ENCODE data around the gene ZNF429.
"Not testable (repeated sequence)": the region's sequence is repeated elsewhere in the genome, so short reads cannot be mapped to it uniquely, and the experiment has no call there.

The ZNF429 gene

GRCh38 chr19:21593502-21593901 is 88.1 kb downstream of the ZNF429 start:
- DNase-seq = no peak

GRCh38 chr19:21593934-21594820 is 88.8 kb downstream of the ZNF429 start:
- no peak for DNase-seq

- DNase-seq = no peak
These were observed 89.8 kb downstream of the ZNF429 start for GRCh38 chr19:21595185-21595584.

DNA sequence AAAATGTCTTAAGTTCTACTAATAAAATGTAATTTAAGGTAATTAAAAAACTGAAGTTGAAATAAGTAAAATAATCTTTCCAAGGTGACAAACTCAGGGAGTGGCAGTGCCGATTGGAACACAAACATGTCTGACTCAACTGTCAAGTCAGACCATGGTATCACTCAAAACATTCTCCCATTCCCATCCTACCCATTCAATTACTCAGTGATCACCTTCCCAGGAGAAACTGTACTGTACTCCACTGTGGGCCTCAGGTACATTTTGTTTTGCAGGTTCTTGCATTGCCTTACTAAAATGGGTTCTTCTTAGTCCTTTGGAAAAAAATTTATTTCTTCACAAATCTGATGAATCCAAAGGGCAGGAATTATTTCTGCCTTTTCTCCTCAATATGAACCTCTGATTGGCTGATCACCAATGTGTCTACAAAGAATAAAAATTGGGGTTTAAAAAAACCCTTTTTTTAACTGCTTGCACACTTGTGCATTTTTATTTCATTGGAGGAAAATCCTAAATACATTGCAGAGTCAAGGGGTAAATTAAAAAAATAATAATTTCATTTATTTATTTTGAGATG is 96.8 kb downstream of the ZNF429 start:
- no peak for DNase-seq

- not testable (repeated sequence) for DNase-seq
These were observed 97.4 kb downstream of the ZNF429 start for GRCh38 chr19:21602659-21603430.

GRCh38 chr19:21603431-21604231 is 98.2 kb downstream of the ZNF429 start:
- DNase-seq = no peak

DNA sequence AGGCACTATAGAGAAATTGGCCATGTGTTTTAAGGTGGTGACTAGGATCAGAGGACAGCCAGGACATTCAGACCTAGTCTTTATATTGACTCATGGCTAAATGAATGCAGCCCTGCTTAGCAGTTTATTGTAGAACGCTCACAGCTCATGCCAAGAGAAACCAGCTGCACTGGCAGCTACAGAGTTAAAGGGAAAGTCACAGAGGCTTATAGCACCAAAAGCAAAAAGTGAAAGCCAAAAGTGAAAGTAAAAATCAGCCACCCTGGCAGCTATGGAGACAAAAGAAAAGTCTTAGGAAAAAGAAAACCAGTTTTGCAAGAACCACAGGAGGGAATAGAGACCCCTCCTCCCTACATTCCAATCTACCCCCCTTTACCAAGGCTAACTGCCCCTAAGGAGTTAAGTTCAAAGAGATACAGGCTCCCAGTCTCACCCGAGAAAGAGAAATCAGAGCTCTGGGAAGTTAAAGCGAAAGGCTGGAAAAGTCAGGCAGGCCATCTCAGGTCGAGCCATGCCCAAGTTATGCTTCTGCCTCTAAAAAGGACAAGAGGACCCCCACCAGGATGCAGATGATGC is 99.0 kb downstream of the ZNF429 start:
- no peak for DNase-seq

Data from fibroblast of upper back skin (primary cell).